Coronary artery (tissue), 2 donors: Measurements from ENCODE around the gene OR51Q1.

ENCODE experiments used
- DNase-seq: peaks from one replicate; pipeline ENCODE4 v3.0.0-alpha.2; 2017; ENCODE audit warnings: low spot score
- H3K27ac ChIP-seq, 2 donors: fragments of 200-600 bp; sonication (generic); one replicate each; pipeline ENCODE4 v1.5.1; 2016 to 2019
- H3K4me3 ChIP-seq: fragments of 200-600 bp; sonication (generic); 2 replicates; pipeline ENCODE4 v1.5.1; 2016; ENCODE audit warnings: mild to moderate bottlenecking, moderate library complexity
- CTCF ChIP-seq: fragments of 200-600 bp; sonication (generic); IDR thresholded peaks from one replicate; pipeline ENCODE4 v1.5.1; 2019; ENCODE audit warnings: antibody characterized with exemption

OR51Q1 gene

GRCh38 chr11:5460983-5461621 lies 39.2 kb downstream of the OR51Q1 start:
- TF ChIP-seq CTCF = no peak
- H3K4me3 ChIP-seq = no peak overlapping the region
- no peak overlapping the region for H3K27ac ChIP-seq
- DNase-seq = no peak

- DNase-seq = no peak
- no peak for TF ChIP-seq CTCF
- no peak overlapping the region for H3K4me3 ChIP-seq
- no peak overlapping the region for H3K27ac ChIP-seq
Observed at GRCh38 chr11:5467527-5467926, 45.6 kb downstream of the OR51Q1 start.
